GM12864 (cell line): Measurements from ENCODE around the gene STMND1.
"Not testable (repeated sequence)": the region's sequence is repeated elsewhere in the genome, so short reads cannot be mapped to it uniquely, and the experiment has no call there.

Experiments used
- DNase-seq: peaks from one replicate; pipeline ENCODE4 v3.0.0-alpha.2; 2011; ENCODE audit warnings: low read depth
- H3K4me3 ChIP-seq: 2 replicates; pipeline ENCODE4 v1.5.1; 2011; ENCODE audit warnings: mild to moderate bottlenecking, low read depth, low read length, control low read depth
- TF ChIP-seq, protein P1 (sequence below): IDR thresholded peaks from 2 replicates; pipeline ENCODE4 v1.5.1; 2011; ENCODE audit warnings: low read depth, mild to moderate bottlenecking, moderate library complexity, low read length, control low read depth, inconsistent platforms; ENCODE audit errors: missing control alignments

Gene STMND1

DNA sequence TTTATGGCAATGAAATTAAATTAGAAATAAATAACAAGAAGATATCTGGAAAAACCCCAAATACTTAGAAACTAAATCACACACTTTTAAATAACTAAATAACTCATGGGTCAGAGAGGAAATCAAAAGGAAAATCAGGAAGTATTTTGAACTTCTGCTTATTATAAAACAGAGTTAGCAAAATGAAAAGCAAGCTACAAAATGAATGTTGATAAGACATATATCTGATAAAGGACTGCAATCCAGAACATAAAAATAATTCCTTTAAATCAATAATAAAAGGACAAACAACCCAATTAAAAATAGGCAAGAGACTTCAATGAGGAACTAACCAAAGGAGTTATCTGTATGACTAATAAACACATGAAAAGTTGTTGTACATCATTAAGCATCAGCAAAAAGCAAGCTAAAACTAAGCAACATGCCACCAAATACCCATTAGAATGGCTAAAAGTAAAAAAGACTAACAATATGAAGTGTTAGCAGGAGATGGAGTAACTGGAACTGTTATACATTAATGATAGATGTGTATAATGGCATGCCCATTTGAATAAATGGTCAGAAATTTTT is 38.9 kb upstream of the STMND1 start:
- TF ChIP-seq, protein P1, sequence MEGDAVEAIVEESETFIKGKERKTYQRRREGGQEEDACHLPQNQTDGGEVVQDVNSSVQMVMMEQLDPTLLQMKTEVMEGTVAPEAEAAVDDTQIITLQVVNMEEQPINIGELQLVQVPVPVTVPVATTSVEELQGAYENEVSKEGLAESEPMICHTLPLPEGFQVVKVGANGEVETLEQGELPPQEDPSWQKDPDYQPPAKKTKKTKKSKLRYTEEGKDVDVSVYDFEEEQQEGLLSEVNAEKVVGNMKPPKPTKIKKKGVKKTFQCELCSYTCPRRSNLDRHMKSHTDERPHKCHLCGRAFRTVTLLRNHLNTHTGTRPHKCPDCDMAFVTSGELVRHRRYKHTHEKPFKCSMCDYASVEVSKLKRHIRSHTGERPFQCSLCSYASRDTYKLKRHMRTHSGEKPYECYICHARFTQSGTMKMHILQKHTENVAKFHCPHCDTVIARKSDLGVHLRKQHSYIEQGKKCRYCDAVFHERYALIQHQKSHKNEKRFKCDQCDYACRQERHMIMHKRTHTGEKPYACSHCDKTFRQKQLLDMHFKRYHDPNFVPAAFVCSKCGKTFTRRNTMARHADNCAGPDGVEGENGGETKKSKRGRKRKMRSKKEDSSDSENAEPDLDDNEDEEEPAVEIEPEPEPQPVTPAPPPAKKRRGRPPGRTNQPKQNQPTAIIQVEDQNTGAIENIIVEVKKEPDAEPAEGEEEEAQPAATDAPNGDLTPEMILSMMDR, result no peak
- DNase-seq, result no peak
- no peak overlapping the region for H3K4me3 ChIP-seq

DNA sequence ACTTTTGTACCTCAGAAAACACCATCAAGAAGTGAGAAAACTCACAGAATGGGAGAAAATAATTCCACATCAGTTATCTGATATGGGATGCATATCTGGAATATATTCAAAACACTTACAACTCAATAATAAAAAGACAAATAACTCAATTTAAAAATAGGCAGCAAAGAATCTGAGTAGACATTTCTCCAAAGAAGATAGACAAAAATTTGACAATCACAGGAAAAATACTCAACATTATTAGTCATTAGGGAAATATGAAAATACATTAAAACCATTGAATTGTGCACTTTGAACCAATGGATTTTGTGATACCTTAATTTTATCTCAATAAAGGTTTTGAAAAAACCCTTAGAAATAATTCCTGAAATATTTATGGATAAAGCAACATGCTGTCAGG is 36.9 kb upstream of the STMND1 start:
- DNase-seq, result no peak
- TF ChIP-seq, protein P1, result no peak
- H3K4me3 ChIP-seq, result no peak overlapping the region

DNA sequence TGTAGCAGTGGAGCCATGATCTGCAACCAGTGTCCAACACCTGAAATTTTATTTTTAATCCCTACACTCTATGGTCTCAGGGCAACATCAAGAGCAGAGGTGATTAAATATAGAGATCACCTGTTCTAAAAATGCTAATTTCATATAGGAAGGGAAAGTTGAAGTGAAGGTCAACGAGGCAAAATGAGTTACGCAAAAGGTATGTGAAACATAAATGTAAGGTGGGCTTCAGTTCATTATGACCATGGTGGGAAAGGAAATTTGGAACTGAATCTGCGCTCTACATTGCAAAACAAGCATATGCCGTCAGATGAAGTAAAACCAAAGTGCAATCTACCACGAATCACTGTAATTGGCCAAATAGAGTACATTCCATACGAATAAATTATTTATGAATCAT is 35.2 kb upstream of the STMND1 start:
- no peak overlapping the region for H3K4me3 ChIP-seq
- TF ChIP-seq, protein P1, result no peak
- DNase-seq, result no peak

DNA sequence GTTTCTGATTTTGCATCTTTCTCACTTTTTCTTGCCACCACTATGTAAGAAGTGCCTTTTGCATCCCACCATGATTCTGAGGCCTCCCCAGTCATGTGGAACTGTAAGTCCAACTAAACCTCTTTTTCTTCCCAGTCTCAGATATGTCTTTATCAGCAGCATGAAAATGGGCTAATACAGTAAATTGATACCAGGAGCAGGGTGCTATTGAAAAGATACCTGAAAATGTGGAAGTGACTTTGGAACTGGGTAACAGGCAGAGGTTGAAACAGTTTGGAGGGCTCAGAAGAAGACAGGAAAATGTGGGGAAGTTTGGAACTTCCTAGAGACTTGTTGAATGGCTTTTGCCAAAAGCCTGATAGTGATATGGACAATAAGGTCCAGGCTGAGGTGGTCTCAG is 32.9 kb upstream of the STMND1 start:
- not testable (repeated sequence) for H3K4me3 ChIP-seq, DNase-seq

DNA sequence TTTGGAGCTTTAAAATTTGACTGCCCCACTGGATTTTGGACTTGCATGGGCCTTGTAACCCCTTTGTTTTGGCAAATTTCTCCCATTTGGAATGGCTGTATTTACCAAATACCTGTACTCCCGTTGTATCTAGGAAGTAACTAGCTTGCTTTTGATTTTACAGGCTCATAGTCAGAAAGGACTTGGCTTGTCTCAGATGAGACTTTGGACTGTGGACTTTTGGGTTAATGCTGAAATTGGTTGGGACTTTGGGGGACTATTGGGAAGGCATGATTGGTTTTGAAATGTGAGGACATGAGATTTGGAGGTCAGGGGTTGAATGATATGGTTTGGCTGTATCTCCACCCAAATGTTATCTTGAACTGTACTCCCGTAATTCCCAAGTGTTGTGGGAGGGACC is 31.4 kb upstream of the STMND1 start:
- H3K4me3 ChIP-seq, DNase-seq: not testable (repeated sequence)

DNA sequence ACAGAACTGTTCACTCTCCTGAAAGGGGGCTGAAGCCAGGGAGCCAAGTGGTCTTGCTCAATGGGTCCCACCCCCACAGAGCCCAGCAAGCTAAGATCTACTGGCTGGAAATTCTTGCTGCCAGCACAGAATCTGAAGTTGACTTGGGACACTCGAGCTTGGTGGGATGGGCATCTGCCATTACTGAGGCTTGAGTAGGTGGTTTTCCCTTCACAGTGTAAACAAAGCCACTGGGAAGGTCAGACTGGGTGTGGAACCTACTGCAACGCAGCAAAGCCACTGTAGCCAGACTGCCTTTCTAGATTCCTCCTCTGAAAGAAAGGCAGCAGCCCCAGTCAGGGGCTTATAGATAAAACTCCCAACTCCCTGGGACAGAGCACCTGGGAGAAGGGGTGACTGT is 28.3 kb upstream of the STMND1 start:
- not testable (repeated sequence) for H3K4me3 ChIP-seq, DNase-seq

DNA sequence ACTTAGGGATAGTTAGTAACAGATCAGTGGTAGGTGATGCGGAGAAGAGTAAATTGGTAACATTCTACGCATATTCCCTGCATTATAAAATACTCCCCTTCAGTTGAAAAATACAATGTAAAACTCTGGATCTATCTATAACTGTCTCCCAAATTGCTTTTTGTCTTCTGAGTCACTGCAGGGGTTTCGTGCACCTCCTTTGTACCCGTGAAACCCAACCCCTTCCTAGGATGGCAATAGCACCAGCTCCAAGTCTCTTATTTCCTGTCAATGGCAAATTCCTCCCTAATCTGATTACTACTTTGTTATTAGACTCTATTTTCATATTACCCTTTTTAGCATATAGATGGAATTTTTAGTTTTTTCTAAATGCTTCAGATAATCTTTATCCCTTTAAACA is 20.6 kb upstream of the STMND1 start:
- no peak overlapping the region for H3K4me3 ChIP-seq
- TF ChIP-seq, protein P1, result no peak
- DNase-seq, result no peak

DNA sequence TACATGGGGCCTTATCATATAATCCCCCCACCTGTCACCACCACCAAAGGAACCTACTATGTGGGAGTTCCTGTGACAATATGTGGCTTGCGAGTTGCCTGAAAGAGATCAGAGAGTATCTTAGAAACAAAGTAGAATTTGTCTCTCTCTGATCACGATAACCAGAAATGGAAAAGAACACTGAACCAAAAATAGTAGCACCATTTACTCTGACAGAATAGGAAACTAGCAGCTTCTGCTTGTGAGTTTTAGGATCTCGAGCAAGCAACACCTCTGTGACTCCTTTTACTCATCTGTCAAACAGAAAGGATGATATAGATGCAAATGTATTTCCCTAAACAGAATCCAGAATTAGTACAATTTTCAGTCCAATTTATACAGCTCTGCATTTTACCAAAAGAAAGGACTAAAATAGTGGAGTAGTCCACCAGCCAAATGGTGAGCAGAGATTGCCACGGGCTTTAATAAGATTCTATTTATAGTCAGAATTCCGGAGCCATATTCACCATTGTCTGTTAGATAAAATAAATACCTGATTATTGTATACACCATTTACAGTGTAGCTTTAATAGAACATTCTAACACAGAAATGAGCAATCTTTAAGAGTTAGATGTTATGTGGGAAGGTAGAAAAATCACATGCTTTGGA is 19.9 kb upstream of the STMND1 start:
- no peak overlapping the region for H3K4me3 ChIP-seq
- DNase-seq, result no peak
- TF ChIP-seq, protein P1, result no peak

DNA sequence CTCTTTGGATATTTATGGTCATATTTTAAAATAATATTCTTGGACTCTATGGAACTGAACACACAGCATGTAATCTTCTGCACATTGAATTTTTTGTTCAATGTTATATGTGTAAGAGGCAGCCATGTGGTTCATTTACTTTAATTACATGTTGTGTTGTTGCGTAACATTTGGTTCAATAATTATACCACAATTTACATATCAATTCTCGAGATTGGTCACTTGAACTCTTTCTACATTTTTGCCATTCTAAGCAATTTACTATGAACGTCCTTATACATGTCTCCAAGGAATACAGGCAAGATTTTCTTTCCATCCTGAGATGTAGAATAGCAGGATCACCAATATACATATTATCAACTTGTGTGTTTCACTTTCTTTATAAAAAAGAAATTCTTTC is 18.5 kb upstream of the STMND1 start:
- H3K4me3 ChIP-seq, result no peak overlapping the region
- TF ChIP-seq, protein P1, result no peak
- DNase-seq, result no peak
